Heart right ventricle (tissue), 16 donors: Measurements from ENCODE around the gene ASB17. TPM values are rescaled to one million over a fixed set of nuclear protein-coding genes. Genes with fewer than 3 reads are reported as not detected.
"Not testable (repeated sequence)": the region's sequence is repeated elsewhere in the genome, so short reads cannot be mapped to it uniquely, and the experiment has no call there.

ENCODE experiments used
- ATAC-seq, 8 donors: fragments of 200-7000 bp; cut with Tn5 transposase; one replicate each; pipeline ENCODE4 v1.9.1; 2020; ENCODE audit warnings: mild to moderate bottlenecking in 8 of 8, moderate library complexity in 8 of 8, moderate number of reproducible peaks in 1 of 8
- DNase-seq, 2 donors: peaks; one replicate each; pipeline ENCODE4 v3.0.0-alpha.2; 2020
- H3K27ac ChIP-seq, 10 donors: fragments of 200-600 bp; sonication (generic) in 2 of 10; one replicate each; pipeline versions ENCODE4 v1.5.0 to v1.8.0; 2020 to 2022; ENCODE audit warnings: mild to moderate bottlenecking in 3 of 10
- H3K27me3 ChIP-seq, 7 donors: fragments of 200-600 bp; one replicate each; pipeline ENCODE4 v1.8.0; 2021 to 2022; ENCODE audit warnings: mild to moderate bottlenecking in 2 of 7
- H3K36me3 ChIP-seq, 9 donors: fragments of 200-600 bp; sonication (generic) in 1 of 9; one replicate each; pipeline versions ENCODE4 v1.5.0 to v1.8.0; 2020 to 2022; ENCODE audit warnings: mild to moderate bottlenecking in 2 of 9
- H3K4me1 ChIP-seq, 9 donors: fragments of 200-600 bp; sonication (generic) in 1 of 9; one replicate each; pipeline versions ENCODE4 v1.5.0 to v1.8.0; 2020 to 2022; ENCODE audit warnings: mild to moderate bottlenecking in 4 of 9
- H3K4me3 ChIP-seq, 10 donors: fragments of 200-600 bp; sonication (generic) in 2 of 10; one replicate each; pipeline versions ENCODE4 v1.5.0 to v1.8.0; 2020 to 2022; ENCODE audit warnings: mild to moderate bottlenecking in 7 of 10, moderate library complexity in 2 of 10
- H3K9me3 ChIP-seq, 11 donors: fragments of 200-600 bp in 10 of 11; sonication (generic) in 2 of 11; one replicate each; pipeline versions ENCODE4 v1.5.0 to v1.8.0; 2013 to 2022; ENCODE audit warnings: mild to moderate bottlenecking in 2 of 11, control low read depth in 1 of 11, moderate library complexity in 1 of 11
- CTCF ChIP-seq, 9 donors: fragments of 200-600 bp; sonication (generic) in 2 of 9; IDR thresholded peaks; one replicate each; pipeline versions ENCODE4 v1.5.0 to v1.8.0; 2021 to 2022; ENCODE audit warnings: antibody characterized with exemption in 9 of 9, mild to moderate bottlenecking in 5 of 9, moderate library complexity in 1 of 9
- WGBS, 2 donors: extraction: QIAGEN DNeasy Blood & Tissue Kit; methylation state at CpG; one replicate each; pipeline ENCODE4 v1.1.7; 2013; ENCODE audit warnings: inconsistent platforms in 1 of 2; 5-methylcytosine and 5-hydroxymethylcytosine counted together
- intact Hi-C, 10 donors: fragments of 100-400 bp; cut with DNase I; formaldehyde crosslinking; loops; one replicate each; pipeline versions ENCODE4 v1.11.1 to v1.14.2; 2022
- polyA plus RNA-seq, 2 donors: library from polyadenylated mRNA; stranded (reverse); fragments of 200-250 nt; gene quantifications; one replicate each; pipeline ENCODE4 v1.2.3, GENCODE V29; 2013
- total RNA-seq, 10 donors: library from RNA; stranded (reverse); fragmentation: NEBNext Ultra II Directional in 3 of 10; extraction: Animal tissue kit (Norgen Biotek cat#: 25700) in 3 of 10; gene quantifications; one replicate each; pipeline versions ENCODE4 v1.2.1 to v1.2.4, GENCODE V29; 2021 to 2023
- donor health status: Arrhythmogenic right ventricular cardiomyopathy.
- donor health status: ischemic (EF 13 %, LVEDD 7.1; RV severe dilation, severe dysfunction).
- donor health status: healthy with polysubstance abuse.
- donor health status: DM: no; HTN: yes; CAD: no.
- donor health status: DM: no; HTN: no; CAD: no.
- donor health status: ischemic (EF 25% LVEDD 6.9; RV normal size, moderate dysfunction).
- donor health status: ischemic (EF 25% LVEDD 5.7; RV mildly dilated, moderate dysfunction).
- donor health status: healthy.
- donor health status: DM: yes; HTN: yes; CAD: no.
- donor health status: Ischemic cardiomyopathy.
- donor health status: ischemic (EF 35%, LVEDD 5.7; RV mildly dilated, moderate dysfunction).
- donor health status: nonischemic (EF 11% LVEDD 7.7; RV severe dilation, severe dysfunction).
- donor health status: DM: yes; HTN: yes; CAD: no.
- donor health status: PGD.
- donor health status: ischemic (EF 29% LVEDD 5.4; RV normal size, mild dysfunction).
- donor health status: nonischemic (EF 23%, LVEDD 6.1; RV moderate dilation, normal function).

ASB17 gene
- total and polyA plus RNA-seq, 12 donors = not detected

GRCh38 chr1:75952016-75952415 lies 19.8 kb upstream of the ASB17 start:
- Histone ChIP-seq H3K27me3 (no peaks in the 10 kb centered on the region), H3K4me3 (no peak overlapping the region), H3K27ac (no peak overlapping the region), H3K4me1 (no peaks in the 10 kb centered on the region), H3K9me3 (peaks cover 0 to 1% (median 0%) of the 10 kb centered on the region in 11 donors), H3K36me3 (no peaks in the 10 kb centered on the region)
- ATAC-seq (no peak), DNase-seq (no peak)
- 70 to 82% methylated on average over 1 of the region's 1 CpG for WGBS, 2 donors
- intact Hi-C loops = no loop called here
- TF ChIP-seq CTCF (IDR thresholded peaks at IDR 0.05) = no peak

DNA sequence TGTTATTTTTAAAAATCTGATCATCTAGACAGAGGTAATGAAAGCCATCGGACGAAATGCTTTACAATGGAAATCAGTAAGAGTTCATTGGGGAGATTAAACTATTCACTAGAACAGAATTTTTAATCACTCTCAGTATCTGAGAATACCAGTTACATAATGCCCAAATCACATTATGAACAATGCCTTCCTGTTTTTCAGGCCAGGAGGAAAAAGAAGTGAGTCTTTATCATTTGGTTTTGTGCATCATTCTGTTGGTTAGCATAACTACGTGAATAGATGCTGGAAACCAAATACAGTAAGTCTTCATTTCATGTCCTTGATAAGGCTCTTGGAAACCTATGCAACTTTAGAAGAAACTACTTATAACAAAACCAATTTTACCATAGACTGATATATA lies 18.0 kb upstream of the ASB17 start:
- H3K27me3 ChIP-seq = no peaks in the 10 kb centered on the region
- 84 to 94% methylated on average over 3 of the region's 3 CpGs for WGBS, 2 donors
- H3K27ac ChIP-seq = no peak overlapping the region
- H3K36me3 ChIP-seq = no peaks in the 10 kb centered on the region
- no peaks in the 10 kb centered on the region for H3K4me1 ChIP-seq
- ATAC-seq = no peak
- no peak for TF ChIP-seq CTCF (IDR thresholded peaks at IDR 0.05)
- peaks cover 0 to 18% (median 0%) of the 10 kb centered on the region in 11 donors for H3K9me3 ChIP-seq
- intact Hi-C loops = no loop called here
- no peak overlapping the region for H3K4me3 ChIP-seq
- no peak for DNase-seq

DNA sequence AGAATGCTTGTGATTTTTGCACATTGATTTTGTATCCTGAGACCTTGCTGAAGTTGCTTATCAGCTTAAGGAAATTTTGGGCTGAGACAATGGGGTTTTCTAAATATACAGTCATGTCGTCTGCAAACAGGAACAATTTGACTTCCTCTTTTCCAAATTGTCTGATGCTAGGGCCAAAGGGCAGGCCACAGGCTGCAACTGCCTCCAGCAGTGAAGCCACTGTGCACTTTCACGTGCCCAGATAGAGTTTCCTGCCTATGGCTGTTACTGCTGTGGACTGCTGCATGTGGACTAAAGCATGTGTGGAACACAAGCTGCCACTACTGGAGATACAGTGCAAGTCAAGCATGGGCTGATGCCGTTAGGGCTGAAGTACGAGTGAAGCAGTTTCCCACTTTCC lies 10.8 kb upstream of the ASB17 start:
- intact Hi-C loops, H3K4me1 ChIP-seq, DNase-seq, H3K27ac ChIP-seq, ATAC-seq, H3K4me3 ChIP-seq, H3K36me3 ChIP-seq, H3K27me3 ChIP-seq: not testable (repeated sequence)
- 59 to 61% methylated on average over 4 of the region's 4 CpGs for WGBS, 2 donors
- H3K9me3 ChIP-seq = peaks cover 0 to 34% (median 3%) of the 10 kb centered on the region in 11 donors

- H3K36me3 ChIP-seq = no peaks in the 10 kb centered on the region
- no peaks in the 10 kb centered on the region for H3K4me1 ChIP-seq
- H3K9me3 ChIP-seq = peaks cover 0 to 13% (median 0%) of the 10 kb centered on the region in 11 donors
- no peak for TF ChIP-seq CTCF (IDR thresholded peaks at IDR 0.05)
- intact Hi-C loops = no loop called here
- WGBS, 2 donors = 33 to 48% methylated on average over 1 of the region's 1 CpG
- DNase-seq = no peak
- no peak overlapping the region for H3K4me3 ChIP-seq
- no peak for ATAC-seq
- H3K27ac ChIP-seq = no peak overlapping the region
- no peaks in the 10 kb centered on the region for H3K27me3 ChIP-seq
These were observed 4.8 kb upstream of the ASB17 start for GRCh38 chr1:75937034-75937433.

GRCh38 chr1:75922698-75923097 lies 9.5 kb downstream of the ASB17 start:
- TF ChIP-seq CTCF (IDR thresholded peaks at IDR 0.05) = no peak
- DNase-seq (no peak), ATAC-seq (no peak)
- no peaks in the 10 kb centered on the region for H3K36me3 ChIP-seq
- intact Hi-C loops = no loop called here
- H3K27me3 ChIP-seq = no peaks in the 10 kb centered on the region
- no peaks in the 10 kb centered on the region for H3K4me1 ChIP-seq
- no peak overlapping the region for H3K4me3 ChIP-seq
- peaks cover 0 to 5% (median 0%) of the 10 kb centered on the region in 11 donors for H3K9me3 ChIP-seq
- no peak overlapping the region for H3K27ac ChIP-seq
- WGBS, 2 donors = 94 to 100% methylated on average over 1 of the region's 1 CpG
